Measurements from ENCODE around the gene CALHM4. TPM values are rescaled to one million over a fixed set of nuclear protein-coding genes. Genes with fewer than 3 reads are reported as not detected.

CALHM4 gene
- total RNA-seq: not detected in 2 replicates

GRCh38 chr6:116553451-116553850 lies at the start of gene CALHM4:
Gene CALHM4 (plus strand): TSS chr6:116553751. CDS start chr6:116553794, 43 bp downstream.
- TF ChIP-seq, protein P1, sequence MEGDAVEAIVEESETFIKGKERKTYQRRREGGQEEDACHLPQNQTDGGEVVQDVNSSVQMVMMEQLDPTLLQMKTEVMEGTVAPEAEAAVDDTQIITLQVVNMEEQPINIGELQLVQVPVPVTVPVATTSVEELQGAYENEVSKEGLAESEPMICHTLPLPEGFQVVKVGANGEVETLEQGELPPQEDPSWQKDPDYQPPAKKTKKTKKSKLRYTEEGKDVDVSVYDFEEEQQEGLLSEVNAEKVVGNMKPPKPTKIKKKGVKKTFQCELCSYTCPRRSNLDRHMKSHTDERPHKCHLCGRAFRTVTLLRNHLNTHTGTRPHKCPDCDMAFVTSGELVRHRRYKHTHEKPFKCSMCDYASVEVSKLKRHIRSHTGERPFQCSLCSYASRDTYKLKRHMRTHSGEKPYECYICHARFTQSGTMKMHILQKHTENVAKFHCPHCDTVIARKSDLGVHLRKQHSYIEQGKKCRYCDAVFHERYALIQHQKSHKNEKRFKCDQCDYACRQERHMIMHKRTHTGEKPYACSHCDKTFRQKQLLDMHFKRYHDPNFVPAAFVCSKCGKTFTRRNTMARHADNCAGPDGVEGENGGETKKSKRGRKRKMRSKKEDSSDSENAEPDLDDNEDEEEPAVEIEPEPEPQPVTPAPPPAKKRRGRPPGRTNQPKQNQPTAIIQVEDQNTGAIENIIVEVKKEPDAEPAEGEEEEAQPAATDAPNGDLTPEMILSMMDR (IDR thresholded peaks at IDR 0.05; ENCODE audit: insufficient read depth, low read length, poor library complexity, severe bottlenecking): no peak
- H3K36me3 ChIP-seq (ENCODE audit: control insufficient read depth, insufficient read depth, low read length): no peaks in the 10 kb centered on the region
- no peaks in the 10 kb centered on the region for H3K27me3 ChIP-seq (ENCODE audit: control insufficient read depth, insufficient read depth, low read length)
- no peak within 1 kb of the TSS for H3K4me3 ChIP-seq (ENCODE audit: low read depth, low read length)
- DNase-seq (ENCODE audit: low read depth): no peak

GRCh38 chr6:116507324-116507723 lies 46.2 kb upstream of the CALHM4 start:
- Histone ChIP-seq H3K36me3 (ENCODE audit: control insufficient read depth, insufficient read depth, low read length) (no peaks in the 10 kb centered on the region), H3K27me3 (ENCODE audit: control insufficient read depth, insufficient read depth, low read length) (no peaks in the 10 kb centered on the region), H3K4me3 (ENCODE audit: low read depth, low read length) (no peak overlapping the region)
- TF ChIP-seq, protein P1 (IDR thresholded peaks at IDR 0.05; ENCODE audit: insufficient read depth, low read length, poor library complexity, severe bottlenecking): no peak
- no peak for DNase-seq (ENCODE audit: low read depth)

- Histone ChIP-seq H3K27me3 (ENCODE audit: control insufficient read depth, insufficient read depth, low read length) (no peaks in the 10 kb centered on the region), H3K36me3 (ENCODE audit: control insufficient read depth, insufficient read depth, low read length) (no peaks in the 10 kb centered on the region), H3K4me3 (ENCODE audit: low read depth, low read length) (no peak overlapping the region)
- DNase-seq (ENCODE audit: low read depth): no peak
- TF ChIP-seq, protein P1 (IDR thresholded peaks at IDR 0.05; ENCODE audit: insufficient read depth, low read length, poor library complexity, severe bottlenecking): no peak
Measured at GRCh38 chr6:116508527-116508926, 45.0 kb upstream of the CALHM4 start.

DNA sequence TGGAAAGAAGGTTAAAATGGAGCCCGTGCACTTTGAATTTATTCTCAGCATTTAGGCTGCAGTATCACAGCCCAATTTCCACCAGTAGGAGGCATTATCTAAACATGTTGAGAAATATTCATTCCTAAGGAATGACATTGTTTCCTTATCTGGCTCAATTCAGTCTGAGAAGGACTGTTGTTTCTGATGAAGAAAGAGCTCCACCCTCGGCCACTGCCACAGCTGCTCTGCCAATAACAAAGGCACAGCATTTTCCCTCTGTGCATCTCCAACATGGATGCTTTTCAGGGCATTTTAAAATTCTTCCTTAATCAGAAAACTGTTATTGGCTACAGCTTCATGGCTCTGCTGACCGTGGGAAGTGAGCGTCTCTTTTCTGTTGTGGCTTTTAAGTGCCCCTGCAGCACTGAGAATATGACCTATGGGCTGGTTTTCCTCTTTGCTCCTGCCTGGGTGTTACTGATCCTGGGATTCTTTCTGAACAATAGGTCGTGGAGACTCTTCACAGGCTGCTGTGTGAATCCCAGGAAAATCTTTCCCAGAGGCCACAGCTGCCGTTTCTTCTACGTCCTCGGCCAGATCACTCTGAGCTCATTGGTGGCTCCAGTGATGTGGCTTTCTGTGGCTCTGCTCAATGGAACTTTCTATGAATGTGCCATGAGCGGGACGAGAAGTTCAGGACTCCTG lies 42.0 kb upstream of the CALHM4 start, which contains the start of gene CALHM5:
Gene CALHM5, plus strand, starts transcription at position 216 of the 687 bp plus-strand sequence. Its CDS starts 58 bp downstream, at position 274.
- TF ChIP-seq, protein P1 (IDR thresholded peaks at IDR 0.05; ENCODE audit: insufficient read depth, low read length, poor library complexity, severe bottlenecking): peak; percentile 41
- no peaks in the 10 kb centered on the region for H3K36me3 ChIP-seq (ENCODE audit: control insufficient read depth, insufficient read depth, low read length)
- no peak within 1 kb of the TSS for H3K4me3 ChIP-seq (ENCODE audit: low read depth, low read length)
- DNase-seq (ENCODE audit: low read depth): peak; percentile 59
- H3K27me3 ChIP-seq (ENCODE audit: control insufficient read depth, insufficient read depth, low read length): no peaks in the 10 kb centered on the region

GRCh38 chr6:116512111-116512559 lies 41.4 kb upstream of the CALHM4 start:
- no peak for DNase-seq (ENCODE audit: low read depth)
- no peaks in the 10 kb centered on the region for H3K27me3 ChIP-seq (ENCODE audit: control insufficient read depth, insufficient read depth, low read length)
- TF ChIP-seq, protein P1 (IDR thresholded peaks at IDR 0.05; ENCODE audit: insufficient read depth, low read length, poor library complexity, severe bottlenecking): no peak
- no peak overlapping the region for H3K4me3 ChIP-seq (ENCODE audit: low read depth, low read length)
- no peaks in the 10 kb centered on the region for H3K36me3 ChIP-seq (ENCODE audit: control insufficient read depth, insufficient read depth, low read length)

- Histone ChIP-seq H3K27me3 (ENCODE audit: control insufficient read depth, insufficient read depth, low read length) (no peaks in the 10 kb centered on the region), H3K36me3 (ENCODE audit: control insufficient read depth, insufficient read depth, low read length) (no peaks in the 10 kb centered on the region), H3K4me3 (ENCODE audit: low read depth, low read length) (no peak overlapping the region)
- TF ChIP-seq, protein P1 (IDR thresholded peaks at IDR 0.05; ENCODE audit: insufficient read depth, low read length, poor library complexity, severe bottlenecking): no peak
- no peak for DNase-seq (ENCODE audit: low read depth)
Measured at GRCh38 chr6:116512734-116513133, 40.8 kb upstream of the CALHM4 start.
